Body of pancreas (tissue), 4 donors: ENCODE results near the gene MYL4. TPM values are rescaled to one million over a fixed set of nuclear protein-coding genes. Genes with fewer than 3 reads are reported as not detected.

Source experiments
- ATAC-seq: fragments of 150-250 bp; one replicate; pipeline ENCODE4 v1.9.1; 2016
- DNase-seq, 4 donors: peaks; one replicate each; pipeline ENCODE4 v3.0.0-alpha.2; 2019
- H3K27ac ChIP-seq, 4 donors: fragments of 200-600 bp; sonication (generic); 1 replicate in 3 of 4; 2 replicates in 1 of 4; pipeline versions ENCODE4 v1.5.1 to v1.6.1; 2016 to 2019; ENCODE audit warnings: mild to moderate bottlenecking in 1 of 4, mixed read lengths in 1 of 4, moderate library complexity in 1 of 4
- H3K27me3 ChIP-seq, 2 donors: fragments of 200-600 bp; sonication (generic); one replicate each; pipeline ENCODE4 v1.6.0; 2016; ENCODE audit warnings: mild to moderate bottlenecking in 1 of 2
- H3K36me3 ChIP-seq, 2 donors: fragments of 200-600 bp; sonication (generic); replicated peaks in 1 of 2; 2 replicates each; pipeline ENCODE4 v1.5.1; 2016; ENCODE audit warnings: low read depth in 2 of 2; ENCODE audit not compliant: insufficient read depth in 1 of 2
- H3K4me1 ChIP-seq: fragments of 200-600 bp; sonication (generic); one replicate; pipeline ENCODE4 v1.6.0; 2016
- H3K4me3 ChIP-seq, 2 donors: fragments of 200-600 bp; sonication (generic); 1 replicate in 1 of 2; 2 replicates in 1 of 2; pipeline ENCODE4 v1.5.1; 2016 to 2019
- H3K9me3 ChIP-seq, 3 donors: fragments of 200-600 bp; sonication (generic); 1 replicate in 2 of 3; 2 replicates in 1 of 3; pipeline ENCODE4 v1.5.1; 2016
- CTCF ChIP-seq, 7 experiments: fragments of 450-650 bp in 4 of 7; fragments of 200-600 bp in 3 of 7; sonication (generic) in 3 of 7; IDR thresholded peaks; one replicate each; pipeline ENCODE4 v1.5.1; 2016 to 2019; ENCODE audit warnings: antibody characterized with exemption in 7 of 7
- POLR2A ChIP-seq, 3 donors: fragments of 450-650 bp; IDR thresholded peaks; one replicate each; pipeline ENCODE4 v1.6.1; 2016; ENCODE audit warnings: antibody characterized with exemption in 3 of 3, mild to moderate bottlenecking in 2 of 3
- WGBS, 2 donors: methylation state at CpG; one replicate each; pipeline ENCODE4 v1.1.5; 2017; 5-methylcytosine and 5-hydroxymethylcytosine counted together
- intact Hi-C: fragments of 100-400 bp; cut with DNase I; formaldehyde crosslinking; loops from one replicate; pipeline ENCODE4 v1.15.1; 2023
- total RNA-seq, 2 donors: library from RNA; depleted of rRNA; stranded (reverse); fragments of >200 nt; gene quantifications; one replicate each; pipeline ENCODE4 v1.1.0, GENCODE V29; 2016

The MYL4 gene
- total RNA-seq, 2 donors from 2014 or later = not detected

- intact Hi-C loops = loop anchor here (5.0 kb wide), 1 partner anchor 81 kb away; no protein-coding TSS in a partner anchor
- Histone ChIP-seq H3K9me3 (no peaks in the 10 kb centered on the region), H3K36me3 (no peaks in the 10 kb centered on the region), H3K4me1 (no peaks in the 10 kb centered on the region), H3K4me3 (no peak overlapping the region), H3K27me3 (no peaks in the 10 kb centered on the region), H3K27ac (no peak overlapping the region)
- no peak for TF ChIP-seq CTCF (IDR thresholded peaks at IDR 0.05)
- no peak for TF ChIP-seq POLR2A (IDR thresholded peaks at IDR 0.05)
- no peak for DNase-seq
- 89 to 90% methylated on average over 2 of the region's 2 CpGs for WGBS, 2 donors
- ATAC-seq = no peak
Observed at GRCh38 chr17:47235923-47236322, 26.8 kb downstream of the MYL4 start.

GRCh38 chr17:47237841-47238240 lies 28.7 kb downstream of the MYL4 start:
- H3K27ac ChIP-seq = no peak overlapping the region
- intact Hi-C loops = loop anchor here (5.0 kb wide), 1 partner anchor 79 kb away; no protein-coding TSS in a partner anchor
- DNase-seq = no peak

GRCh38 chr17:47238321-47239010 lies 29.3 kb downstream of the MYL4 start:
- Histone ChIP-seq H3K27ac (no peak overlapping the region), H3K4me3 (no peak overlapping the region), H3K9me3 (no peaks in the 10 kb centered on the region), H3K4me1 (no peaks in the 10 kb centered on the region), H3K36me3 (no peaks in the 10 kb centered on the region), H3K27me3 (no peaks in the 10 kb centered on the region)
- WGBS, 2 donors = 84 to 88% methylated on average over 19 of the region's 29 CpGs
- DNase-seq = no peak
- TF ChIP-seq CTCF (IDR thresholded peaks at IDR 0.05) (no peak), POLR2A (IDR thresholded peaks at IDR 0.05) (no peak)
- no peak for ATAC-seq
- intact Hi-C loops = loop anchor here (5.0 kb wide), 1 partner anchor 79 kb away; no protein-coding TSS in a partner anchor

More at GRCh38 chr17:47237841-47238240, 28.7 kb downstream of the MYL4 start:
- no peak overlapping the region for H3K4me3 ChIP-seq
- 77 to 100% methylated on average over 3 to 7 of the region's 7 CpGs for WGBS, 2 donors
- H3K4me1 ChIP-seq = no peaks in the 10 kb centered on the region
- H3K27me3 ChIP-seq = no peaks in the 10 kb centered on the region
- TF ChIP-seq POLR2A (IDR thresholded peaks at IDR 0.05) (no peak), CTCF (IDR thresholded peaks at IDR 0.05) (no peak)
- no peak for ATAC-seq
- no peaks in the 10 kb centered on the region for H3K9me3 ChIP-seq
- H3K36me3 ChIP-seq = no peaks in the 10 kb centered on the region

DNA sequence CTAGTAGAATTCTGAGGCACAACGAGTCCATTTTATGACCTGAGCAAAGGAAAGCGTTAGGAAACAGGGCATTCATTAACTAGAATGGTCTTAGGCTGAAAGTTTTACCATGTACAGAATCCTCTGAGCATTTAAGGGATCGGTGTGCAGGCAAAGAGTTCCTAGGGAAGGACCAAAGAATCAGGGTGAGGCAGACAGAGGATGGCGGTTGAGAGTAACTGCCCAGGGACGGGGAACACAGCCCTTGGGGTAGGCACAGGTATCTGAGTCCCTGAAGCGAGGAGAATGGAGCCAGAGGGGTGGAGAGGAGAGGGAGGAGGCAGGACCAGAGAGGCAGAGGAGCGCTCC lies 30.4 kb downstream of the MYL4 start:
- Histone ChIP-seq H3K4me1 (no peaks in the 10 kb centered on the region), H3K27me3 (no peaks in the 10 kb centered on the region), H3K4me3 (no peak overlapping the region), H3K36me3 (no peaks in the 10 kb centered on the region), H3K27ac (peak overlapping the region in 2 of 4 donors; percentile 39 to 42), H3K9me3 (no peaks in the 10 kb centered on the region)
- TF ChIP-seq POLR2A (IDR thresholded peaks at IDR 0.05) (no peak), CTCF (IDR thresholded peaks at IDR 0.05) (no peak)
- intact Hi-C loops = loop anchor here (5.0 kb wide), 1 partner anchor 78 kb away; no protein-coding TSS in a partner anchor
- 72 to 79% methylated on average over 7 of the region's 7 CpGs for WGBS, 2 donors
- DNase-seq (no peak), ATAC-seq (no peak)
